MG63 (cell line): ENCODE measurements around the gene PIGM. TPM values are rescaled to one million over a fixed set of nuclear protein-coding genes. Genes with fewer than 3 reads are reported as not detected.

Source experiments
- DNase-seq: peaks from one replicate; pipeline ENCODE4 v3.0.0-alpha.2; 2020
- H3K27me3 ChIP-seq: fragments of 250-450 bp; sonication (Bioruptor Pico); 2 replicates; pipeline ENCODE4 v1.5.1; 2020; ENCODE audit warnings: mild to moderate bottlenecking, moderate library complexity
- H3K36me3 ChIP-seq: fragments of 250-450 bp; sonication (Bioruptor Pico); 2 replicates; pipeline ENCODE4 v1.5.1; 2020; ENCODE audit warnings: mild to moderate bottlenecking, moderate library complexity
- H3K4me3 ChIP-seq: fragments of 250-450 bp; sonication (Bioruptor Pico); 2 replicates; pipeline ENCODE4 v1.5.1; 2020; ENCODE audit warnings: mild to moderate bottlenecking, moderate library complexity
- H3K9me3 ChIP-seq: fragments of 250-450 bp; sonication (Bioruptor Pico); 2 replicates; pipeline ENCODE4 v1.5.1; 2020; ENCODE audit warnings: mild to moderate bottlenecking, moderate library complexity
- total RNA-seq: library from RNA; depleted of rRNA; stranded (reverse); fragments of >200 nt; shearing (Covaris generic); gene quantifications from 2 replicates; pipeline ENCODE4 v1.2.3, GENCODE V29; 2014; ENCODE audit warnings: low replicate concordance

PIGM gene
- total RNA-seq, 1 experiment from 2014 or later, result 4.6 TPM

DNA sequence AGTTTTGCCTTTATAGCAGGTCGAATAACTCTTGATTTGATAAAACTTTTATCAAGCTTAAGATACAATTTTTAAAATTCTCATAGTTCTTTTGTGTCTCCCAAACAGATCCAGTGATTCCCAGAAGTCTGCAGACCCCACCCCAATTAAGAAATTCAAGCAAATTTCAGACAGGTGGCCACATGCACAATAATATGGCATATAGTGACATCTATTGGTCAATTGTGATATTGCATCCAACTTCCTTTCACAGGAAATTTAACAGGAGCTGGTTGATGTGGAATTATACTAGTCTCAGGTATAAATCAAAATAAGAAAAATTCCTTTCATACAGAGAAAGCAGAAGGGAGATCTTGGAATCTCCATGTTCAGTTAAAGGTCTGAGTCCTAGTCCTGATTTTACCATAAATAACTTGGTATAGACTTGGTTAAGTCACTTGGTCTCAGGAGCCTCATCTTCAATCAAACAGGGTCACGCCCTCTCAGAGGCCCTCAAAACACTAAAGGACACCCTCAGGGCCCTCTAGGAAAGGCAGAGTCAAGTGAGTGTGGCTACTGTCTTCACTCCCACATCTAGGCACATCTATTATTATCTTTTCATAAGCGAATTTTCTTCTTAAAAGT is 24.1 kb downstream of the PIGM start:
- no peak for DNase-seq
- no peaks in the 10 kb centered on the region for H3K36me3 ChIP-seq
- no peaks in the 10 kb centered on the region for H3K9me3 ChIP-seq
- no peak overlapping the region for H3K4me3 ChIP-seq
- peaks cover 3% of the 10 kb centered on the region for H3K27me3 ChIP-seq

DNA sequence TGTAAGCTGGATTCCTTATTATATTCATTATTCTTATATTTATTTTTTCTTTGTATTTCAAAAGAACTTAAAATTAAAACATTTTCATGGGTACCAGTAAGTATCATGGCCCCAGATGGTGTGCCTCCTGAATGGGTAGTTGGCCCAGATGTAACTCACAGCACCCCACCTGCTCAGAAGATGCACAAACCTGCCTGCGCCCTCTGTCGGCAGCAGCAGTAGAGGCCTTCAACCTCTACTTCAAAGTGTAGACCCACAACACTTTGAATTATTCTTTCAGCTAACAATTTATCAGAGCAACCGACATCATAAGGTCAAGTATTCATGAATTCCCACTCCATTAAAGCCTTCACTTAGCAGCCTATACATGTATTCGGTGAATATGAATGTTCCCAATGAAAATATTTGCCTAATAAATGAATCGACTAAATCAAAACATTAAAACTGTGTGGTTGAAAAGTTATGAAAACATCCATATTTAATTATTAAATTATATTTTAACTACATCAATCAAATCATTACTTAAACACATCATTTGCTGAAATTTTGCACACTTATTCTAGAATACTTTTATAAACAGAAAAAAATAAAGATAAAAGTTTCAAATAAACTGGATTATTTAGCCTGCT is 25.4 kb downstream of the PIGM start:
- DNase-seq, result peak; percentile 78
- no peak overlapping the region for H3K4me3 ChIP-seq
- no peaks in the 10 kb centered on the region for H3K36me3 ChIP-seq
- H3K27me3 ChIP-seq, result peaks cover 3% of the 10 kb centered on the region; the same call in 1 of the 2 replicates
- H3K9me3 ChIP-seq, result no peaks in the 10 kb centered on the region

DNA sequence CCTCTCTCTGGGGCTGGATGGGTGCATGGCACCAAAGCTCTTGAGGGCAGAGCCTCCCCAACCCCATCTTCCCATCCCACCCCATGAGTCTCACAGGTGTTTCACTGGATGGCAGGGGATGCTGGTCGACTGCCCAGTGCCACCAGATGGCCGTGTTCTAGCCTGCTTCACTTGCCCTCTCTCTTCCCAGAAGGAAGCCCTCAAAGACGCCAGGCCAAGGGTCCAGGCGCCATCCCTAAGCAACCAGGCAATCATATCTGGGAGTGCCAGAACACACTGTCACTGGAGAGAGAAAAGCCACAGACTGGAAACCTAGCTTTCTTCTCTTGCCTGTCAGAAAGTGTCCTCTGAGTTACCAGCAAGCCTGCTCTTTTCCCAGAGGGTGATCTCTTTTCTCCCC is 26.7 kb downstream of the PIGM start:
- Histone ChIP-seq H3K27me3 (peaks cover 3% of the 10 kb centered on the region; the same call in 1 of the 2 replicates), H3K9me3 (no peaks in the 10 kb centered on the region)
- no peak for DNase-seq

DNA sequence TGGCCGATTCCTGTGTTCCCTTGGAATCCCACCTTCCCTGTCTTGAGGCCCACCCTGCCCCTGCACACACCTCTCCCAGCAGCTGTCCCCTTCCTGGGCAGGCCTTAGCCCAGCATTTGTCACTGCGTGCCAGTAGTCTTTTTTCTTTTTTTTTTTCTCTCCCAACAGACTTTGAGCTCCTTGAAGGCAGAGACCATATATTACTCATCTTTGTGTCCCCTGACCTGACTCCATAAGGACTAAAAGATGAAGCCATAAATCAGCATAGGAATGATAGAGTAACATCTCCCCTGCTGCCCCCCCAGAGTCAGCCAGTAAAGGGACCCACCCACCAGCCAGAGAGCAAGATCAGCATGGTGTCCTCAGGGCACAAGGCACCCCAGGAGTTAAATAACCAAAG is 27.4 kb downstream of the PIGM start:
- Histone ChIP-seq H3K4me3 (no peak overlapping the region), H3K36me3 (no peaks in the 10 kb centered on the region), H3K9me3 (no peaks in the 10 kb centered on the region), H3K27me3 (peaks cover 3% of the 10 kb centered on the region; the same call in 1 of the 2 replicates)
- no peak for DNase-seq

More for the DNA sequence above, 26.7 kb downstream of the PIGM start:
- H3K36me3 ChIP-seq, result no peaks in the 10 kb centered on the region
- H3K4me3 ChIP-seq, result no peak overlapping the region

DNA sequence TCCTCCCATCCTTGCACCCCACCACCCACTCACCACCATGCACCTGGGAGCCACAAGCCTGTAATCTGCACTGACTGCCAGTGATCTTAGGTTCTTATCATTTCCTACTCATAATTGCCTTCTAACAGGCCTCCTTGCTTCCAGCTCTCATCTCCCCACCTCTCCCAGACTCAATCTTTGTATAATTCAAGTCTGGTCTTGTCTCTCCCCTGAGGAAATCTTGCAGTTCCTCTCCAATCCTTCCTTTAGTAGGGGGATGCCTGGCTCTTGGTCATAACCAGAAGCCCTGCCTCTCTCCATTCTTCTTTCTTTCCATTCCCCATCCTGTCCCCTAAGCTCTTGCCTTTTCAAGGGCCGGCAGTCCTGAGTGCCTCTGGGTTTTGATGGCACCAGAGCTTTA is 27.8 kb downstream of the PIGM start:
- no peak overlapping the region for H3K4me3 ChIP-seq
- DNase-seq, result no peak

DNA sequence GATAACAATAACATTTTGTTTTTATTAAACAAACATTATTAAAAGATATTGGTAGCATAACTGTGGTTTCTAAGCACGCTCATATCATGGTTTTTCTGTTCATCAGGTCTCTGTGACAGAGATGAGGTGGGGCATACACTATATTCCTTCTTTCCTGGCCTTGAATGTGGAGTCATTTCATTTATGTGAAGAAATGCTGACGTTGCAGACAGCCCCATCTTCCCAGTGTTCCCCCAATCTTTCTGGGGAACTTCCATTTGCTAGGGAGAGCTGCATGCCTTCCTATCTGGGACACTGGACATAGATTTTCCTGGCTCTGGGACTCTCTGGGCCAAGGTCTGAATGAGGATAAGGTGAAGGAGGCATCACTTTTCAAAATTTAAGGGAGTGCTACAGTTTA is 30.4 kb downstream of the PIGM start:
- no peak overlapping the region for H3K4me3 ChIP-seq
- no peaks in the 10 kb centered on the region for H3K27me3 ChIP-seq
- H3K9me3 ChIP-seq, result no peaks in the 10 kb centered on the region
- H3K36me3 ChIP-seq, result no peaks in the 10 kb centered on the region
- no peak for DNase-seq

More for the DNA sequence above, 27.8 kb downstream of the PIGM start:
- Histone ChIP-seq H3K9me3 (no peaks in the 10 kb centered on the region), H3K36me3 (no peaks in the 10 kb centered on the region), H3K27me3 (peaks cover 3% of the 10 kb centered on the region; the same call in 1 of the 2 replicates)

DNA sequence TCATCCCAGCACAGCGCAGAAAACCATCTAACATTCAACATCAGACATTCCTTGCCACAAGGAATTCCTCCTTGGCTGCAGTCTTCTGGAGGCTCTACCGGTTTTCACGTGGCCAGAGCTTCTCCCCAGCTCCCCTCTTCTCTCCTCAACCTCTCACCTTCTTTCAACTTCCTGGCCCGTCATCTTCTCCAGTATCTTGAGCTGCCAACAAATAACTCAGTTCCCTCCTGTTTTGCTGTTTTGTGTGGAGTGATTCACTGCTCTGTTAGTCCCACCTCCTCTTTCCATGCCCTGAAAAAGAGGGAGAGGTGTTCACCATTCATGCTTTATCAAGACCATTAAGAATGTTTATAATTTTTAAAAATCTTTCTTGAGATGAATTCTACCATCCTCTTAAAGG is 32.6 kb downstream of the PIGM start:
- Histone ChIP-seq H3K27me3 (no peaks in the 10 kb centered on the region), H3K36me3 (no peaks in the 10 kb centered on the region), H3K9me3 (no peaks in the 10 kb centered on the region), H3K4me3 (no peak overlapping the region)
- DNase-seq, result peak; percentile 31

DNA sequence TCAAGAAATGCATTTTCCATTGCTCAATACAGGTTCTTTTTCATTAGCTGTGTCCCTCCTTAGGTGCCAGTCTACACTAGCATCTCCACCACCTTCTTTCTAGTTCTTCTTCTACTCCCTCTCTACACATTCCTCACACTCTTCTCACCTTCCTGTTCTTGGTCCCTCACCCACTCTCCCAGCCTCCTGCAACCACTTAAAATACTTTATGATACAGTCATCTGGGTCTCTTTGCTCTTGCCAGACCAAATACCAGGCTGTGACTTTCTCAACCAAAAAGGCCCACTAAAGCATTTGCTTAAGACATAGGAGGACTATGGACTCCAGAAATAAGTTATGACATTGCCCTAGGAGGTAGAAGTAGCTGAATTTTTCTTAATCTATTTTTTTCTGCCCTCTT is 35.1 kb downstream of the PIGM start:
- Histone ChIP-seq H3K4me3 (no peak overlapping the region), H3K27me3 (no peaks in the 10 kb centered on the region), H3K36me3 (no peaks in the 10 kb centered on the region), H3K9me3 (no peaks in the 10 kb centered on the region)
- peak; percentile 74 for DNase-seq

DNA sequence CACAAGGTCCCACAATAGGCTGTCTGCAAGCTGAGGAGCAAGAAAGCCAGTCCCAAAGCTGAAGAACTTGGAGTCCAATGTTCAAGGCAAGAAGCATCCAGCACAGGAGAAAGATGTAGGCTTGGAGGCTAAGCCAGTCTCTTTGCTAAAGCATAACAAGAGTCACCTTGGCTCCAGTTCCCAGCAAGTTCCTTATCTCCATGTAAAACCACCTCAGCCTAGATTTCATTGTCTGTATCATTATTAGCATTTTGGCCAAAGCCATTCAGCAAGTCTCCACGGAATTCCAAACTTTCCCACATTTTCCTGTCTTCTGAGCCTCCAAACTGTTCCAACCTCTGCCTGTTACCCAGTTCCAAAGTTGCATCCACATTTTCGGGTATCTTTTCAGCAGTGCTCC is 36.9 kb downstream of the PIGM start:
- no peak for DNase-seq
- Histone ChIP-seq H3K4me3 (no peak overlapping the region), H3K9me3 (no peaks in the 10 kb centered on the region), H3K36me3 (no peaks in the 10 kb centered on the region), H3K27me3 (no peaks in the 10 kb centered on the region)

DNA sequence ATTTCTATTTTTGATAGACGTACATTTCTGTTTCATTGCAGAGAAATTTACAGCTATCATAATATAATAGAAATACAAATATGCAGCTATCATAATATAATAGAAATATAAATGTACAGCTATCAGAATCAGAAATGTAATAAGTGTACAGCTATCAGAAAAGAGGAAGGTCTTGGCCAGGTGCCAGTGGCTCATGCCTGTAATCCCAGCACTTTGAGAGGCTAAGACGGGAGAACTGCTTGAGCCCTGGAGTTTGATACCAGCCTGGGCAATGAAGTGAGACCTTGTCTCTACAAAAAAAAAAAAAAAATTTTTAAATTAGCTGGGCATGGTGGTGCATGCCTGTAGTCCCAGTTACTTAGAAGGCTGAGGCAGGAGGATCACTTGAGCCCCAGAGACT is 37.9 kb downstream of the PIGM start:
- no peaks in the 10 kb centered on the region for H3K9me3 ChIP-seq
- no peak overlapping the region for H3K4me3 ChIP-seq
- H3K36me3 ChIP-seq, result no peaks in the 10 kb centered on the region
- no peaks in the 10 kb centered on the region for H3K27me3 ChIP-seq
- no peak for DNase-seq

DNA sequence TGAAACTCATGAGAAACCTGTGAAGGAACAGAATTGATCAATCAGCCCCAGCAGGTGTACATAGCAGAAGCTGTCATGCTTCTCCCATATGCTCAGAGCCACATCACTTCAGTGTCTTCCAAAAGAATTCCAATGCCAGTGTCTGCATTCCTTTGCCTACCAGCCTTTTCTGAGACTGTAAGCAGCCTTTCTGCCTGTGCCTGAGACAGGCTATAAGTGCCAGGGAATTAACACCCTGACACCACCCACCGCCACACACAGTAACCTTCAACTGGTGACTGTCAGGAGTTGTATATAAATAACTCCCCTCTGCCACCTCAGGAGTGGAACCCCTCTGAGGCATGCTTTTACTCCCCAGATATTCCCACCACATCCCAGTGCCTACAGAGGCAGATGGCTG is 39.6 kb downstream of the PIGM start:
- H3K9me3 ChIP-seq, result no peaks in the 10 kb centered on the region
- no peak for DNase-seq
- no peaks in the 10 kb centered on the region for H3K27me3 ChIP-seq

DNA sequence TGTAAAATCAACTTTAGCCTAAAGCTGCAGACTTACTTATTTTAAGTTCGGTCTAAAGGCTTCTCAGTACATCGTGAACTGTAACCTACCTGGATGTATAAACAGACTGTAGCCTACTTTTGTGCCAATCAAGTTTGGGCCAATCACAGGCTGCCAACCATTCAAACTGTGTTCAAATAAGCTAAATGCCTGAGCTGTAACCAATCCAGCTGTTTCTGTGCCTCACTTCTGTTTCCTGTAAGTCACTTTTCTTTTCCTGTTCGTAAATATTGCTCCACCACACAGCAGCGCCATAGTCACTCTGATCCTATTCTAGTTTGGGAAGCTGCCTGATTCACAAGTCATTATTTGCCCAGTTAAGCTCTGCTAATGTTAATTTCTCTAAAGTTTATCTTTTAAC is 40.3 kb downstream of the PIGM start:
- H3K36me3 ChIP-seq, result no peaks in the 10 kb centered on the region
- DNase-seq, result no peak
- H3K4me3 ChIP-seq, result no peak overlapping the region
- no peaks in the 10 kb centered on the region for H3K9me3 ChIP-seq
- H3K27me3 ChIP-seq, result no peaks in the 10 kb centered on the region

More for the DNA sequence above, 39.6 kb downstream of the PIGM start:
- no peaks in the 10 kb centered on the region for H3K36me3 ChIP-seq
- no peak overlapping the region for H3K4me3 ChIP-seq

DNA sequence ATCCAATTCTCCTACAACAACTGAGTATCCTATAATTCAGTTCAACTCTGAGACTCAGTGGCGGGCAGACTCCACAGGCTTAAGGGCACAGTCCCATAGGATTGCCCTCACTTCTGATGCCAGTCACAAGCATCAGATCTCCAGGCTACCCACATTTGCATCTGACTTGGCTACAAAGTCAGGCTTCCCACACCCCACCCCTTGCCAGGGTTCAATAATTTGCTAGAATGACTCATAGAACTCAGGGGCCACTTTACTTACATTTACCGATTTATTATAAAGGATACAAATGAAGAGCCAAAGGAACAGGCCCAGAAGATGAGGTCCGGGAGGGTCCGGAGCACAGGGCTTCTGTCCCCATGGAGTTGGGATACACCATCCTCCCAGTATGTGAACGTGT is 41.8 kb downstream of the PIGM start:
- no peaks in the 10 kb centered on the region for H3K27me3 ChIP-seq
- DNase-seq, result no peak
- peaks cover 5% of the 10 kb centered on the region for H3K36me3 ChIP-seq

DNA sequence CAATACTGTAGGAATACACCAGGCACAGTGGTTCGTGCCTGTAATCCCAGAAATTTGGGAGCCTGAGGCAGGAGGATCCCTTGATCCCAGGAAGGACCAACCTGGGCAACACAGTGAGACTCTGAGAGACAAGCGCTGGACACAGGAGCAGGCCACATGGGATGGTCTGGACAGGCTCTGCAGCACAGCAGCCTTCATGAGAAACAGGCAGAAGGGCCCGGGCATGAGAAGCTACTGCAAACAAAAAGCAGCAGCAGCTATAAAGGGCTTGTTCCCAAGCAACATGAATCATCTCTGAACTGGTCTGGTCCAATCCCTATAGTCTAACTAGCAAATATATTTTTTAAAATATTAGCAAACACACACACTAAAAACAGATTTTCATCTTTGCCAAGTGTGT is 42.2 kb downstream of the PIGM start:
- no peak overlapping the region for H3K4me3 ChIP-seq
- H3K27me3 ChIP-seq, result no peaks in the 10 kb centered on the region
- H3K9me3 ChIP-seq, result no peaks in the 10 kb centered on the region
- no peak for DNase-seq
- H3K36me3 ChIP-seq, result peaks cover 7% of the 10 kb centered on the region

More for the DNA sequence above, 41.8 kb downstream of the PIGM start:
- Histone ChIP-seq H3K9me3 (no peaks in the 10 kb centered on the region), H3K4me3 (no peak overlapping the region)

DNA sequence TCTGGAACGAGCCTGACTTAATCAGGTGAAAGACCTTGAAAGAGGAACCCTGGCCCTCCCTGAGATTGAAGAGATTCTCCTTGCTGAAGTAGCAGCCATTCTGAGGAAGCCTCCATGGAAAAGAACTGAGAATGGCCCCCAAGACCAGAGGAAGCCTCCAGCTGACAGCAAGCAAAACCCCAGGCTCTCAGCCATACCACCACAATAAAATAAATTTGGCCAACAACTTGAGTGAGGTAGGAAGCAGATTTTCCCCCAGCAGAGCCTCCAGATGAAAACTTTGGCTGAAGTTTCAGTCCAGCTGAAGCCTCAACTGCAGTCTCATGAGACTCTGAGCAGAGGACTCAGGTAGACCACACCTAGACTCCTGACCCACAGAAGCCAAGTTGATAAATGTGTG is 43.8 kb downstream of the PIGM start:
- Histone ChIP-seq H3K9me3 (no peaks in the 10 kb centered on the region), H3K36me3 (peaks cover 12% of the 10 kb centered on the region), H3K4me3 (no peak overlapping the region), H3K27me3 (no peaks in the 10 kb centered on the region)
- no peak for DNase-seq

DNA sequence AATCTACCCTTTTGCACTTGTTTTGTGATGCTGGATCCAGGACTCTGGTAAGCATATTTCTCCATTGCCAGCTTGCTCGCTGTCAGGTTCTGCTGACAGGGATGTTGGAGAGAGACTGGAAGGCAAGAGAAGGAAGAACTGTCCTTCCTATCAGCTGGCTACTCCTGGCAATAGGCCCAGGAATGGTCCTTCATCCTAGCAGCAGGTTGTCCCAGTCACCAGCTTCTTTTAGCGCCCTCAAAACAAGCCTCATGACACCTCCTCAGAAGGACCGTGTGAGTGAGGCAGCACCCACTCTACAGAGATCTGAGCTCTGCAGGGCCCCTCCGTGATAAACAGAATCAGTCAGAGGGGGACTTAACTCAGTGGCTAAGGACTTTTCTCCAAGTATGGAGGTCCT is 44.6 kb downstream of the PIGM start:
- no peaks in the 10 kb centered on the region for H3K9me3 ChIP-seq
- peaks cover 18% of the 10 kb centered on the region for H3K36me3 ChIP-seq
- no peak for DNase-seq
- H3K4me3 ChIP-seq, result no peak overlapping the region
- H3K27me3 ChIP-seq, result no peaks in the 10 kb centered on the region

DNA sequence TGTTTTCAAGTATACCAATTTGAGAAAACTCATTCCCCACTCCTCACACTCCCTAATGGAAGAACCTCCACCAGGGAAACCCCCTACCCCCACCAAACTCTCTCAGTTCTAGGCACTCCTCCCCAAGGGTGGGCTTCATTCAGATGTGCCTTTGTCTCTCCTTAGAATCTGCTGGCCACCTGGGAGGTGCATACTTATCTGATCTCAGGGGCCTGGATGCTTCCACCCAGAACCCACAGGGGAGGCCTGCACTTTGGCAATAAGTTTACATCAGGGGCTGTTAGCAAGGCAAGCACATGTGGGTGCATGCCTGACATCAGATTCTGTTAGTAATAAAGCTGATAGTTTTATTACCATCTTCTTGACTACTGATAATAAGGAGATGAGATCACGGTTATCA is 45.3 kb downstream of the PIGM start:
- DNase-seq, result no peak
- H3K36me3 ChIP-seq, result peaks cover 24% of the 10 kb centered on the region
- H3K9me3 ChIP-seq, result no peaks in the 10 kb centered on the region
- no peak overlapping the region for H3K4me3 ChIP-seq
- H3K27me3 ChIP-seq, result no peaks in the 10 kb centered on the region

DNA sequence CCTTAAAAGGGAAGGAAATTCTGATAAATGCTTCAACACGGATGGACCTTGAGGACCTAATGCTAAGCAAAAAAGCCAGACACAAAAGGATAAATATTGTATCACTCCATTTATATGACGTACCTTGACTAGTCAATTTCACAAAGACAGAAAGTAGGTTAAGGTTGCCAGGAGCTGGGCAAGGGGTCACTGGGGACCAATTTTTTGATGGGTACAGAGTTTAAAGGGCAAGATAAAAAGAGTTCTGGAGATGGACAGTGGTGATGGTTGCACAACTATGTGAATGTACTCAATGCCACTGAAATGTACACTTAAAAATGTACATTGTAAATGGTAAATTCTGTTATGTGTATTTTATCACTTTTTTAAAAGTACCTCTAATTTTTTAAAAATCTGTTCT is 45.7 kb downstream of the PIGM start:
- Histone ChIP-seq H3K27me3 (no peaks in the 10 kb centered on the region), H3K36me3 (peaks cover 29% of the 10 kb centered on the region), H3K4me3 (no peak overlapping the region), H3K9me3 (no peaks in the 10 kb centered on the region)
- DNase-seq, result no peak
